Measurements from ENCODE around the gene KCNMB1. TPM values are rescaled to one million over a fixed set of nuclear protein-coding genes. Genes with fewer than 3 reads are reported as not detected.

Gene KCNMB1
- total and polyA plus RNA-seq, 7 experiments from 2014 or later, result 0.48 to 5.6 TPM; not detected in 5

GRCh38 chr5:170426149-170426767 is 37.1 kb upstream of the KCNMB1 start:
- Mint-ChIP-seq H3K9me3 (no peaks in the 10 kb centered on the region), H3K27me3 (peaks cover 0 to 29% (median 7%) of the 10 kb centered on the region in 5 donors), H3K27ac (no peak overlapping the region), H3K4me1 (no peaks in the 10 kb centered on the region), H3K4me3 (no peak overlapping the region), H3K36me3 (no peaks in the 10 kb centered on the region)
- no peak for DNase-seq
- no peaks in the 10 kb centered on the region for H3K4me1 ChIP-seq (ENCODE audit: control insufficient read depth in 2 of 2, insufficient read depth in 2 of 2, low read length in 2 of 2)
- ATAC-seq, result no peak
- H3K27ac ChIP-seq (ENCODE audit: low read depth, low read length), result no peak overlapping the region
- ChIA-PET POLR2A (no interaction called here), CTCF (no interaction called here)
- intact Hi-C loops (cut with micrococcal nuclease), result no loop called here
- no peak overlapping the region for H3K4me3 ChIP-seq (ENCODE audit: low read length)
- H3K36me3 ChIP-seq (ENCODE audit: control insufficient read depth in 2 of 3, insufficient read depth in 3 of 3, low read length in 3 of 3), result no peaks in the 10 kb centered on the region
- H3K27me3 ChIP-seq (ENCODE audit: control insufficient read depth in 2 of 2, insufficient read depth in 2 of 2, low read length in 2 of 2), result no peaks in the 10 kb centered on the region
- H3K9me3 ChIP-seq (ENCODE audit: control insufficient read depth in 2 of 3, low read length in 3 of 3), result no peaks in the 10 kb centered on the region

GRCh38 chr5:170425731-170426130 is 36.6 kb upstream of the KCNMB1 start:
- Histone ChIP-seq H3K4me1 (ENCODE audit: control insufficient read depth in 2 of 2, insufficient read depth in 2 of 2, low read length in 2 of 2) (no peaks in the 10 kb centered on the region), H3K9me3 (ENCODE audit: control insufficient read depth in 2 of 3, low read length in 3 of 3) (no peaks in the 10 kb centered on the region), H3K27ac (ENCODE audit: low read depth, low read length) (no peak overlapping the region), H3K27me3 (ENCODE audit: control insufficient read depth in 2 of 2, insufficient read depth in 2 of 2, low read length in 2 of 2) (no peaks in the 10 kb centered on the region), H3K36me3 (ENCODE audit: control insufficient read depth in 2 of 3, insufficient read depth in 3 of 3, low read length in 3 of 3) (no peaks in the 10 kb centered on the region), H3K4me3 (ENCODE audit: low read length) (no peak overlapping the region)
- Mint-ChIP-seq H3K27me3 (peaks cover 0 to 29% (median 7%) of the 10 kb centered on the region in 5 donors), H3K4me1 (peaks cover 0 to 3% (median 2%) of the 10 kb centered on the region in 7 donors), H3K36me3 (no peaks in the 10 kb centered on the region), H3K27ac (no peak overlapping the region), H3K4me3 (no peak overlapping the region), H3K9me3 (no peaks in the 10 kb centered on the region)
- intact Hi-C loops (cut with micrococcal nuclease), result no loop called here
- POLR2A ChIA-PET, result no interaction called here
- DNase-seq (no peak), ATAC-seq (no peak)
- CTCF ChIA-PET, result no interaction called here

GRCh38 chr5:170424629-170425028 is 35.5 kb upstream of the KCNMB1 start:
- H3K4me1 Mint-ChIP-seq, result peaks cover 0 to 5% (median 3%) of the 10 kb centered on the region in 7 donors
- no peaks in the 10 kb centered on the region for H3K36me3 Mint-ChIP-seq
- no peak overlapping the region for H3K4me3 Mint-ChIP-seq
- DNase-seq (no peak), ATAC-seq (no peak)
- no peaks in the 10 kb centered on the region for H3K27me3 ChIP-seq (ENCODE audit: control insufficient read depth in 2 of 2, insufficient read depth in 2 of 2, low read length in 2 of 2)
- CTCF ChIA-PET, result interaction anchor here (1.0 to 1.1 kb wide), 2 partner anchors 8 to 150 kb away, joined by 3 read pairs; no protein-coding TSS in a partner anchor
- H3K9me3 Mint-ChIP-seq, result no peaks in the 10 kb centered on the region
- no peak overlapping the region for H3K27ac ChIP-seq (ENCODE audit: low read depth, low read length)
- H3K4me1 ChIP-seq (ENCODE audit: control insufficient read depth in 2 of 2, insufficient read depth in 2 of 2, low read length in 2 of 2), result no peaks in the 10 kb centered on the region
- H3K36me3 ChIP-seq (ENCODE audit: control insufficient read depth in 2 of 3, insufficient read depth in 3 of 3, low read length in 3 of 3), result no peaks in the 10 kb centered on the region
- H3K4me3 ChIP-seq (ENCODE audit: low read length), result no peak overlapping the region
- H3K27me3 Mint-ChIP-seq, result peaks cover 0 to 26% (median 7%) of the 10 kb centered on the region in 5 donors
- no peak overlapping the region for H3K27ac Mint-ChIP-seq
- no peaks in the 10 kb centered on the region for H3K9me3 ChIP-seq (ENCODE audit: control insufficient read depth in 2 of 3, low read length in 3 of 3)
- POLR2A ChIA-PET, result no interaction called here
- intact Hi-C loops (cut with micrococcal nuclease), result no loop called here

DNA sequence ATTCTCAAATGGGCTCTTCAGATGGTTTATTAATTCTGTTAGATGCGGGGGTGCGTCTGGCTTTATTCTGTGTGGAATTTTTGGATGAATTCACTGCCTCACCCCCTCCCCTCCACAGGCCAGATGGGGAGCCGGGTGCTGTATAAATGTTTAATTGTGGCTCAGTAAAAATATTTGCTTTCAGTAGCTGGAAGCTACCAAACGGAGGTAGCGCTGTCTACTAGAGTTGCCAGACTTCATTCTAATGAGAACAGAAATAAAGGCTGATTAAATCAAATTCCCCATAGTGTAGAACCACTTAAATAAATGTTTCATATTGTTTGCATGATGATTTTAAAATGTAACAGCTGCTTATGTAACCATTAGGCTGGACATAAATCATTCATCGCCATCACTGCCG is 34.5 kb upstream of the KCNMB1 start:
- ChIA-PET CTCF (interaction anchor here (0.7 to 1.1 kb wide), 2 partner anchors 149 to 322 kb away, joined by 3 to 4 read pairs; no protein-coding TSS in a partner anchor), POLR2A (no interaction called here)
- H3K4me1 Mint-ChIP-seq, result peaks cover 0 to 9% (median 5%) of the 10 kb centered on the region in 7 donors
- H3K4me3 ChIP-seq (ENCODE audit: low read length), result no peak overlapping the region
- no peaks in the 10 kb centered on the region for H3K36me3 ChIP-seq (ENCODE audit: control insufficient read depth in 2 of 3, insufficient read depth in 3 of 3, low read length in 3 of 3)
- ATAC-seq (no peak), DNase-seq (no peak)
- H3K27ac Mint-ChIP-seq, result no peak overlapping the region
- H3K9me3 ChIP-seq (ENCODE audit: control insufficient read depth in 2 of 3, low read length in 3 of 3), result no peaks in the 10 kb centered on the region
- H3K4me1 ChIP-seq (ENCODE audit: control insufficient read depth in 2 of 2, insufficient read depth in 2 of 2, low read length in 2 of 2), result no peaks in the 10 kb centered on the region
- intact Hi-C loops (cut with micrococcal nuclease), result no loop called here
- H3K36me3 Mint-ChIP-seq, result no peaks in the 10 kb centered on the region
- H3K27ac ChIP-seq (ENCODE audit: low read depth, low read length), result no peak overlapping the region
- H3K27me3 ChIP-seq (ENCODE audit: control insufficient read depth in 2 of 2, insufficient read depth in 2 of 2, low read length in 2 of 2), result no peaks in the 10 kb centered on the region
- no peak overlapping the region for H3K4me3 Mint-ChIP-seq
- peaks cover 0 to 29% (median 7%) of the 10 kb centered on the region in 5 donors for H3K27me3 Mint-ChIP-seq
- no peaks in the 10 kb centered on the region for H3K9me3 Mint-ChIP-seq

GRCh38 chr5:170421826-170422225 is 32.7 kb upstream of the KCNMB1 start:
- ATAC-seq, result no peak
- no peaks in the 10 kb centered on the region for H3K9me3 Mint-ChIP-seq
- peaks cover 1 to 10% of the 10 kb centered on the region in 2 donors for H3K4me1 ChIP-seq (ENCODE audit: control insufficient read depth in 2 of 2, insufficient read depth in 2 of 2, low read length in 2 of 2)
- H3K9me3 ChIP-seq (ENCODE audit: control insufficient read depth in 2 of 3, low read length in 3 of 3), result no peaks in the 10 kb centered on the region
- H3K27me3 ChIP-seq (ENCODE audit: control insufficient read depth in 2 of 2, insufficient read depth in 2 of 2, low read length in 2 of 2), result no peaks in the 10 kb centered on the region
- H3K27ac Mint-ChIP-seq, result no peak overlapping the region
- DNase-seq, result no peak
- POLR2A ChIA-PET, result no interaction called here
- peaks cover 0 to 4% (median 0%) of the 10 kb centered on the region in 5 donors for H3K36me3 Mint-ChIP-seq
- no peaks in the 10 kb centered on the region for H3K36me3 ChIP-seq (ENCODE audit: control insufficient read depth in 2 of 3, insufficient read depth in 3 of 3, low read length in 3 of 3)
- CTCF ChIA-PET, result interaction anchor here (0.7 to 1.8 kb wide), 7 partner anchors 12 to 324 kb away, joined by 3 to 9 read pairs (median 4); no protein-coding TSS in a partner anchor
- H3K27ac ChIP-seq (ENCODE audit: low read depth, low read length), result no peak overlapping the region
- no peak overlapping the region for H3K4me3 ChIP-seq (ENCODE audit: low read length)
- H3K4me3 Mint-ChIP-seq, result no peak overlapping the region
- peaks cover 0 to 26% (median 22%) of the 10 kb centered on the region in 7 donors for H3K4me1 Mint-ChIP-seq
- peaks cover 0 to 35% (median 0%) of the 10 kb centered on the region in 5 donors for H3K27me3 Mint-ChIP-seq
- intact Hi-C loops (cut with micrococcal nuclease), result loop anchor here (1.0 to 2.0 kb wide), 5 partner anchors 29 to 196 kb away; no protein-coding TSS in a partner anchor

DNA sequence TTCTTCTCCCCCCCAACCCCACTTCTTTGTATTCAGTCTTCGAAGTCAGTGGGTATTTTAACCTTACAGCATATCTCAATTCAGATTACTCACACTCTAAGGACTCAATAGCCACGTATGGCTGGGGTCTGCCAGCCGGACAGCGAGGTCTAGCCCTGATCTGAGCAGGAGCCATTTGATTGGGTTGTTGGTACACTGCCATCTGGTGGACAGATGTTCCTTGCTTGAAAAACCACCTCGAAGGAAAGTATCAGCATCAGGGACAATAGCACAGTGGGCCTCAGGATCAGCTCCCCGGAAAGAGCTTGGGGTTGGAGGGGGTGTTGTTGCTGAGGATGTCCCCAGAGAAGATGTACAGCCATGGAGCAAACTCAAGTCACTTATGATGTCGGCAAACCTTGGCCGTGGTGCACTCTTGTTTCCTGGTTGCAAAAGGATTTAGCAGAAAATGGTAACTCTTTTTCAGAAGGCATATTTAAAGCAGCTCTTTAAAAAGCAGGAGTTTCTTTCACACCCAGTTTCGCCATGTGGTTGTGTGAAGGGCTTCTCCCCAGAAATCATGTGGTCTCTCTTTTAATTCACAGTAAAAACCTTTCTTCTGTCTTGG is 31.7 kb upstream of the KCNMB1 start:
- no peaks in the 10 kb centered on the region for H3K27me3 ChIP-seq (ENCODE audit: control insufficient read depth in 2 of 2, insufficient read depth in 2 of 2, low read length in 2 of 2)
- intact Hi-C loops (cut with micrococcal nuclease), result loop anchor here (1.0 to 2.0 kb wide), 7 partner anchors 28 to 321 kb away; no protein-coding TSS in a partner anchor
- peak; percentile 80 for ATAC-seq
- Mint-ChIP-seq H3K9me3 (no peaks in the 10 kb centered on the region), H3K27me3 (peaks cover 0 to 35% (median 0%) of the 10 kb centered on the region in 5 donors), H3K4me1 (peaks cover 3 to 34% (median 30%) of the 10 kb centered on the region in 7 donors), H3K4me3 (no peak overlapping the region), H3K27ac (peak overlapping the region in 1 of 9 donors; percentile 1), H3K36me3 (peaks cover 0 to 4% (median 0%) of the 10 kb centered on the region in 5 donors)
- H3K4me1 ChIP-seq (ENCODE audit: control insufficient read depth in 2 of 2, insufficient read depth in 2 of 2, low read length in 2 of 2), result peaks cover 10 to 19% of the 10 kb centered on the region in 2 donors
- no peak overlapping the region for H3K4me3 ChIP-seq (ENCODE audit: low read length)
- H3K36me3 ChIP-seq (ENCODE audit: control insufficient read depth in 2 of 3, insufficient read depth in 3 of 3, low read length in 3 of 3), result no peaks in the 10 kb centered on the region
- POLR2A ChIA-PET, result no interaction called here
- CTCF ChIA-PET, result interaction anchor here (0.7 to 1.8 kb wide), 13 partner anchors 13 to 323 kb away, joined by 3 to 9 read pairs (median 4); no protein-coding TSS in a partner anchor
- DNase-seq, result peak; percentile 18 to 66 (median 48)
- no peaks in the 10 kb centered on the region for H3K9me3 ChIP-seq (ENCODE audit: control insufficient read depth in 2 of 3, low read length in 3 of 3)
- H3K27ac ChIP-seq (ENCODE audit: low read depth, low read length), result no peak overlapping the region
